HG03095 (cell line): ENCODE results near the gene INSRR.

Source experiments
- ATAC-seq: cut with Tn5 transposase; IDR thresholded peaks from one replicate; pipeline ENCODE4 v1.9.1; 2021; ENCODE audit warnings: moderate library complexity; ENCODE audit not compliant: unreplicated experiment

INSRR gene

DNA sequence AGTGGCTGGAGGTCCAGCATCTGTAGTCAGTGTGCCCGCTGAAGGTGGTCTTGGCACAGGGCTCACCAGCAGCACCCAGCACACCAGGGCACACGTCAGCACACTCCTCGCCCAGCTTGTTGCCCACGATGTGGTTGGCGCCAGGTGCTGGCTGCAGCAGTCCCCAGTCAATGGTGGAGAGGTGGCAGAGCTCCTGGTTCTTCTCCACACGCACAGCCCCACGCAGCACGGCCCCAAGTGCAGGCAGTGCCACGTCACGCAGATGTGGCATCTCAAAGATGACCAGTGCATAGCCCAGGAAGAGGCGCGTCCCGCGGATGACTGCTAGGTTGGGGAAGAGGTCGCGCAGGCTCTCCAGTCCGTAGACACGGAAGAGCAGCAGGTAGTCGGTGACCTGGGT lies 5.2 kb downstream of the INSRR start:
- no peak for ATAC-seq

- no peak for ATAC-seq
Observed at GRCh38 chr1:156852418-156852874, 6.5 kb downstream of the INSRR start.

DNA sequence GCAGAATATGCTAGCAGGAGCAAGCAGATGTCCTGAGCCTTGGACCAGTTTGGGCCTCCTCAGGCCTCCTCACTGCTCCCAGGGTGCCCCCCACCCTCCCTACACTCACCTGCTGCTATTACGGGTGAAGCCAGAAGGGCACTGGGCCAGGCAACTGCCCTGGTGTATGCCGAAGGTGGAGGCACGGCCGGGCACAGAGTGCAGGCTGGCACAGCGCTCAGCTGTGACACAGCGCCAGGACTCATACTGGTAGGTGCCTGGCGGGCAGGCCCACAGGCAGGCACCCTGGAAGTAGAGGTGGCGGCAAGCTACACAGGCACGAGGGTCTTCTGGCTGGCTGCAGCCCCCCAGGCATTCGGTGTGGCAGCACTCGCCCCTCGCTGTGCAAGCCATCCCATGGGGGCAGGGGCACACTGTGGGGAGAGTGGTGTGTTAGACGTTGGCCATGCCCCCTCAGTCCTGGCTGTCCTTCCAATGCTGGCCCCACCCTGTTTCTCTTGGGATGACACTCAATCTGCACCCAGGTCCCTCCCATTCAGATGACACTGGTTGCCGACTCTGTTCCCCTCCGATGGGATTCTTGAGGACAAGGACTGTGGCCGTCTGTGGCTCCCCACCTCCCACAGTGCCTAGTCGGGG lies 7.0 kb downstream of the INSRR start:
- ATAC-seq, result no peak

DNA sequence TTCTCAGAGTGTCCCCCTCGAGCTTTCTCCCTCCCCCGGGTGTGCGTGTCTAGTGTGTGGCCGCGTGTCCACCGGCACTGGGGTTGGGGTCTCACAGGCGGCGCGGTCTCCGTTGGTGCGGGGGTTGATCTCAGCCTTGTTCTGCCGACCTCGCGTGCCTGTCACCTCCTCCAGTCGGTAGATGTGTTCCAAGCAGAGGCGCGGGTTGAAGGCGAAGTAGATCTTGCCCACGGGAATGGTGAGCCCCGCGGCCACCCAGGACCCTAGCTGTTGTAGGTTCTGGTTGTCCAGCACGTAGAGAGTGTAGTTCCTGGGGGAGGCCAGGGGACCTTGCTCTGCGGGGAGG lies 9.8 kb downstream of the INSRR start:
- no peak for ATAC-seq

DNA sequence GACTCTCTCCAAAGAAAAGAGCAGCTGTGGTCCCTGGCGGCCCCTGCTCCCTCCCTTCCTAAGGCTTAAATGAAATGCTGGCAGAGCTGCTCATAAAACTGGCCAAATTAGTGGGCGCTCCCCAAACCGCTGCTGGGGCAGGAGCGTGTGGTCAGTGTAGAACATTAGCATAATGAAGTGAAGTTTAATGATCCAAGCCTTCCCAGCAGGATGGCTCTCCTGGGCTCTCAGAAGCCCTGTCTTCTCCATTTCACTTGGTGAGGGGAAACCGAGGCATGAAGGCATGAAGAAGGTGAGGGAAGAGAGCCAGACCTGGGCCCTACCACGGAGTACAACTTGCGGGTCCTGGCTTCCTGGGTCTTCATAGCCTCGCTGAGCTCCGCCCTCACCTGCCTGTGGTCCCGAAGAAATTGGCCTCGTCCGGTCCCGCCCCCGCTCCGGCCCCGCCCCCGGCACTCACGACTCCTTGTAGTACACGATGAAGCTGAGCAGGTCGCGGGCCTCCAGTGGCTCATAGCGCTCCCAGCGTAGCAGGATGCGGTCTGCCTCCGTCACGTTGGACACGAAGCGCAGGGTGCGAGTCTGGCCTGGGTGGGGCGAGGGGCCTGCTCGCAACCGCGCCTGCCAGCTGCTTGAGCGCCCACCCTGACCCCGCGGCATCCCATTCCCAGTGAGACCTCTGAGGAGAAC lies 10.3 kb downstream of the INSRR start:
- ATAC-seq, result no peak

- no peak for ATAC-seq
Observed at GRCh38 chr1:156847591-156848460, 11.1 kb downstream of the INSRR start.

DNA sequence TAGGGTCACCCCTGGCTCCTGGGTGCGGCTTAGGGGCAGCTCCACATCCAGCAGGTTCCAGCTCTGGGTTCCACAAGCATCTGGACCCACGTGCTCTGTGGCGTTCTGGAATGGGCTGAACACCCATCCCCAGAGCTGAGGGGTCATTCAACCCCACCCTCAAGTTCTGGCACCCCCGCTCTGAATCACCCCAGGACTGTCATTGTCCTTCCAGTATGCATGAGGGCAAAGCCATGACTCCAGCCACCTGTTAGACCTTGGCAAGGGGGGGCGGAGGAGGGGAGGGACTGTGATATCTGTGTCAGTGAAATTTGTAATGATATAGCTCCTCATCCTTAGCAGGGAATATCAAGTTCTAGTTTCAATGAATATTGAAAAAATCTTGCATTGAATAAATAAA lies 12.3 kb downstream of the INSRR start:
- no peak for ATAC-seq

DNA sequence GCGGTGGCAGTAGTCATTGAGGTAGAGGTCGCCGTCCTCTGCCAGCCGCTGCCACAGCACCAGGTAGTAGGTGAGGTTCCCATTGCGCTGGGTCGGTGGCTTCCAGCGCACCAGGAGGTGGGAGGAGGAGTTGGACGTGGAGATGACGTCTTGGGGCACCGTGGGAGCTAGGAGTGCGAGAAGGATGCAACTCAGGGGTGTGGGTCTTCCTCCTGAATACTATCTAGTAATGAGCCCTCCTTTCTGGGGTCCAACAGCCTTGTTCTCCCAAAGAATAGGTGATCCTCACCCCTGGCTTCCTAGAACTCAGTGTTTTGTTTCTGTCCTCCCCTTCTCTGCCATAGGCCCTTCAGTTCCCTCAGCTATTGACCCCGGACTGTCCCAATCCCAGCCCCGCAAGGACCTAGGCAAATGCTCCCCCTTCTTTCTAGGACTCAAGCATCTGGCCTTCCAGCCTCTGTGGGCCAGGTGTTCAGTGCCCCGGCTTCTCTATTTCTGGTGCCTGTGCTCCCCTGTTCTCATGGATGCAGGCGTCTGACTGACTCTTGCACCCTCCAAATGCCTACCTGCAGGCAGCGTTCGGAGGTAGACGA lies 12.9 kb downstream of the INSRR start:
- no peak for ATAC-seq

GRCh38 chr1:156845055-156845952 lies 13.6 kb downstream of the INSRR start:
- no peak for ATAC-seq

- no peak for ATAC-seq
Observed at GRCh38 chr1:156844638-156845037, 14.3 kb downstream of the INSRR start.

DNA sequence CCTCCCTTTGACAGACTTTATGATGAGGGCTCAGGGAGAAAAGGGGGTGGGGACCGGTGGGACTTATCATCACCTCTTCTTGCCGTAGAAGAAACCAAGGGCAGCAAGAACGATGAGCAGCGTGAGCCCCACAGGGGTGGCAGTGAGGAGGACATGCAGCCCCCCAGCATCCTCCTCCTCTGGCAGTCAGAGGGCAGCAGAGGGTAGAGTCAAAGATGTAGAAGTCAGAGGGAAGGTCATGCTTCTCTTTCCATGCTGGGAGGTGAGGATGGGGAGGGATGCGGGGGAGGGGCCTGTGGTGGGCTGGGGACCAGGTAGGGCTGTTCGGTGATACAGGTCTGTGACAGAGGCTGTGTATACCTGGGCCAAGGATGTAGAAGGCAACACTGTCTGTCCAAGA lies 14.8 kb downstream of the INSRR start:
- ATAC-seq, result no peak

- ATAC-seq, result no peak
Observed at GRCh38 chr1:156842618-156843300, 16.2 kb downstream of the INSRR start.

- no peak for ATAC-seq
Observed at GRCh38 chr1:156841295-156841855, 17.5 kb downstream of the INSRR start.

DNA sequence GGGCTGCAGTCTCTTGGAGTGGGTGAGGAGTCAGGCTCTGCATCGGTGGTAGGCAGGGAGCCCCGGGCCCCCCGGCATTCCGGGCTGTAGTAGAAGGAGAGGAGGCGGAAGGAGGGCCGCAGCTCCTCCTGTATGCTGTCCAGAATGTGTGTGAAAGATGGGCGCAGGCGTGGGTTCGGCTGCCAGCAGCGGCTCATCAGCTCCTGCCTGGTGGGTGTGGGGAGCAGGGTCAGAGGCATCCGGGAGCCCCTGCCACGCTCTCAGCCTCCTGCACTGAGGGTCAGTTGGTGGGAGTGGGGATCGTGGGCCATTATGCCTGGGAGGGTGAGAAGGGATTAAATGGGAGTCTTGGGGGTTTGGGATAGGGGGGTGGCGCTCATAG lies 18.0 kb downstream of the INSRR start:
- ATAC-seq, result no peak

DNA sequence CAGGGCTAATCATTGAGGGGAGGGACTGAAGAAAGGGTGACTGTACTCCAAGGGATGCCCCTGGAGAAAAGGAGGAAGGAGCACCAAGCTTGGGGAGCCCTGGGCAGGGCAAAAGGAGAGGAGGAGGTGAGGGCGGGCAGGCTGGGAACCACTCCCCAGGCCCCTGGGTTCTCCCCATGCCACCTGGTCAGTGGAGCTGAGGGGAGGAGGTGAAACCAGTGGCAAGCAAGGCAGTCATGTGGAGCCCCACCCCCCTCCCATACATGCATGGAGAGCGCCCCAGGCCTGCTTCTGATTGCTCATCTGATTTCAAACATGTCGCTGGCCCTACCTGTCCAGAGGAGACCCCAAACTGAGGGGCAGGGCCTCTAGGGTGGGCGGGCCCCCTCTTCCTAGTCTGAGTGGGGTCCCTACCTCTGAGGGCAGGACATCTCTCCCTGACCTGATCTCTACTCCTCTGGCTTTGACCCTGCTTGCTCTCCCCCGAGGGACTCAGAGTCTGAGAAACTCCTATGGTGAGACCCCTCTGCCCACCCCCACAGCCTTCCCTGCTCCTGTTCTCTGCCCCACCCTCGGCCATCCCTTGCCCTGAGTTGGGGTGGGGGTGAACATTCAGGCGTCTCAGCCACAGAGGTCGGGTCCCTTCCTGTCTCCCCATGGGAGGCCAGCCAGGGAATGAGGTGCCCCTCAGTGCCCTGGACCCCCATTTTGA lies 18.6 kb downstream of the INSRR start:
- no peak for ATAC-seq

DNA sequence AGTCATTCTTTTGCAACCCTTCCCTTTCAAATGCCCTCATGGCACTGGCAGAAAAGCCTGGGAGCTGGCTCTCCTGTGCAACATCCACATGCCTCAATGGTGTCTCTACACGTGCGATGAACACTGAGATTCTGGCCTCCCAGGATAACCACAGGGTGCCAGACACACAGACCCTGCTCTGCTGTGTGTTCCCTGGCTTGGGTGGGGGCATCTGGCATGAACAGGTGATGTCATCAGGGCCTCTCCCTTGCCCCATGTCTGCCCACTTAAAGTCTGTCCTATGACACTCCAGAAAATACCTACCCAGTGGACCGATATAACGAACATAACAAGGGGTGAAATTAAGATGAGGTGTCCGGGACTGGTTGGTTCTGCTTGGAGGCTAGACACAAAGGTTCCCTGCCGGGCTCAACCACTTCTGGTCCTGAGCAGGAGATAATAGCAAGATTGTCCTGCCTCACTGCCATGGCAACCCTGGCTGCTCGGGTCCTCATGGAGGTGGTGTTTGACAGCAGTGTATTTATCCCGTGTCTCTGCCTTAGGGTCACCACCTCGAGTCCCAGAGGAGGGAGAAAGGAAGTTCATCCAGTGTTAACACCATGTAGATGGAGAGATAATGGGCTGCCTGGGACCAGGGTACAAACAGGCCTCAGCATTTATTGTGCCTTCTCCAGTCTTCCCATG lies 19.3 kb downstream of the INSRR start:
- no peak for ATAC-seq

DNA sequence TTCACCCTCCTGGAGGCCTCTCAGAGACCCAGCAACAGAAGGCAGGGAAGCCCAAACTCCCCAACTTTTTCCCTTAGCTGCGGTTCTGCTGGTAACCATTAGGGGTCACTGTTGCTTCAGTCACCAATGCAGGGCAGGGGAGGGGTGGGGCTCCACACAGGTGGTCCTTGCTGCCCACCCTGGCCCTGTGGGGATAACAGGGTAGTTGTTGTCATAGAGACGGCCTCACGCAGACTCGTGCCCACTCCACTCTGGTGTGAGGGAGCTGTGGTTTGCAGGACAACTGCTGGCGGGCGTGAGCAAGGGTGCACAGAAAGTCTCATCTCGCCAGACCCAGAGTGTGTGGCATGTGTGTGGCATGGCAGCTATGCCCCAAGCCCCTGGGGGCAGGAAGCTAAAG lies 19.9 kb downstream of the INSRR start:
- no peak for ATAC-seq

DNA sequence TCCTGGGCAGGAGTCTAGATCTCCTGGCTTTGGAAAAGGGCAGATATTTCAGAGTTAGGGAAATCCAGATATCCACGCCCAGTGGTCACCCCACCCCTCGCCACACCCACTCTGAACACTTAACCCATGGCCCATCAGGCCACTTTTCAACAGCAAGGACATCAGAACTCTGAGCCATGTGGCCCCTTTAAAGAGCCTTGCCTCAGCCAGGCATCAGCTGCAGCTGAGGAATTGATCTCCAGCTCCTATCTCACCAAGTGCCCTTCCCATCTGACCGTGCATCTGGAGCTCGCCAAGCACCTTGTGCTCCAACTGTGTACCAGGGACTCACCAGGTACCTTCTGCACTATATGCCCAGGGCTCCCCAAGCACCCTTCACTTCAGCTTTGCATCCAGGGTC lies 22.0 kb downstream of the INSRR start:
- ATAC-seq, result no peak
